Measurements from ENCODE around the gene TMEM120B.

TMEM120B gene

DNA sequence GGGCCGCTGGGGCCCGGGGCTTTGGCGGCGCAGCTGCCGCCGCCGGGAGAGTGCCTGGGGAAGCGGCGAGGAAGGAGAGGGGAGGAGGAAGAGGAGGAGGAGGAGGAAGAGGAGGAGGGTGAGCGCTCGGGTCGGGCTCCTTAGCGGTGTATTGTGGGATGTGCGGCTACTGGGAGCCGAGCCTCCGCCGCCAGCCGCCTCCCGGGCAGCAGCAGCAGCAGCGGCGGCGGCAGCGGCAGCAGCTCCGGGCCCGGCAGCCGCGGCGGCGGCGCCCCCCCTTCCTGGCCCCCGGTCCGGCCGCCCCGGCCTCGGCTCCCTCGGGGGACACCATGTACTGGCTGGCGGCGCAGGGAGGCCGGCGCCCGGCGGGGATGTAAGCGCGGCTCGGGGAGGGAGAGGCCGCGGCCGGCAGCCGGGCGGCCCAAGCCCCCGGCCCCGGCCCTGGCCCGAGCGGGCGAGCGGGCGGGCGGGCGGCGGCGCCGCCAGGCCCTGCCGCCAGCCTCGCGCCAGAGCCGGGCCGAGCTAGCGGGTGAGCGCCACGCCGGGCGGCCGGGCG, 91.4 kb downstream of the TMEM120B start, which contains the start of gene SETD1B:
Gene SETD1B (plus strand): TSS at position 149 of the 556 bp plus-strand sequence. CDS start 729 bp downstream, outside the sequence.
- DNase-seq (ENCODE audit: extremely low spot score) = no peak
- POLR2A ChIA-PET = interaction anchor here (0.6 to 2.9 kb wide), 7 partner anchors 8 to 117 kb away, joined by 3 to 14 read pairs (median 5); partner anchors contain the start of genes PSMD9, RHOF and TMEM120B
- CTCF ChIA-PET = interaction anchor here (1.7 kb wide), 1 partner anchor 10 kb away, joined by 10 read pairs; the partner anchor contains the start of gene RHOF
- TF ChIP-seq BHLHE40 (IDR thresholded peaks at IDR 0.05; ENCODE audit: borderline replicate concordance) (no peak), NFRKB (IDR thresholded peaks at IDR 0.05) (no peak), FOXM1 (IDR thresholded peaks at IDR 0.05; ENCODE audit: borderline replicate concordance) (peak; percentile 63; the same call in 1 of the 2 replicates), ZNF384 (IDR thresholded peaks at IDR 0.05) (no peak)
- TF ChIP-seq, protein P1, sequence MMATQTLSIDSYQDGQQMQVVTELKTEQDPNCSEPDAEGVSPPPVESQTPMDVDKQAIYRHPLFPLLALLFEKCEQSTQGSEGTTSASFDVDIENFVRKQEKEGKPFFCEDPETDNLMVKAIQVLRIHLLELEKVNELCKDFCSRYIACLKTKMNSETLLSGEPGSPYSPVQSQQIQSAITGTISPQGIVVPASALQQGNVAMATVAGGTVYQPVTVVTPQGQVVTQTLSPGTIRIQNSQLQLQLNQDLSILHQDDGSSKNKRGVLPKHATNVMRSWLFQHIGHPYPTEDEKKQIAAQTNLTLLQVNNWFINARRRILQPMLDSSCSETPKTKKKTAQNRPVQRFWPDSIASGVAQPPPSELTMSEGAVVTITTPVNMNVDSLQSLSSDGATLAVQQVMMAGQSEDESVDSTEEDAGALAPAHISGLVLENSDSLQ (IDR thresholded peaks at IDR 0.05) = no peak

DNA sequence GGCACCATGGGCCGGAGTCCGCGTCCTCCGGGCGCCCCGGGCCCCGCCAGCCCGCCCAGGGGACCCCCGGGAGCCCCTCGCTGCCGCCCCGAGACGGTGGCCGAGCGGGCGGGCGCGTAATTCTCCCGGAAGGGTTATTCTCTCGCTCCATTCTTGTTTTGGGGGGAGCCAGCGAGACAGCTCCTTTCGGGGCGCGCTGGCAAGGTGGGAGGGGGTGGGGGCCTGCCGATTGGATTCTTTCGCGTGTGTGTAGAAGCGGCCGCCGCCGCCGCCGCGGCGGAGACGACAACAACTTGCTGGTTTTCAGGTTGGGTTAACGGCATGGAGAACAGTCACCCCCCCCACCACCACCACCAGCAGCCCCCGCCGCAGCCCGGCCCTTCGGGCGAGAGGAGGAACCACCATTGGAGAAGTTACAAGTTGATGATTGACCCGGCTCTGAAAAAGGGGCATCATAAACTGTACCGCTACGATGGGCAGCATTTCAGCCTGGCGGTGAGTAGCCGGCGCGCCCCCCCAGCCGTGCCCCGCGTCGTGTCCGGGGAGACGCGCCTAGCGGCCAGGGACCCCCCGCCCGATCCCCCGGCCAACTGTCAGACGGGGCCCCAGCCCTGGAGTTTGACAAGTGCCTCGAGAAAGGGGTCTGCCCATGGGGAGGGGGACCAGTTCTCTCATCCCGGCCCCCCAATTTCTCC, 92.0 kb downstream of the TMEM120B start:
- CTCF ChIA-PET = interaction anchor here (5.0 kb wide), 1 partner anchor 9 kb away, joined by 54 read pairs; the partner anchor contains the start of gene RHOF
- TF ChIP-seq FOXM1 (IDR thresholded peaks at IDR 0.05; ENCODE audit: borderline replicate concordance) (no peak), ARNT (IDR thresholded peaks at IDR 0.05) (no peak), ELF4 (IDR thresholded peaks at IDR 0.05) (no peak), ZNF384 (IDR thresholded peaks at IDR 0.05) (no peak), L3MBTL2 (conservative IDR thresholded peaks at IDR 0.05) (no peak), SUZ12 (IDR thresholded peaks at IDR 0.05) (no peak), CTBP1 (IDR thresholded peaks at IDR 0.05; ENCODE audit: borderline replicate concordance) (no peak), FOXA1 (IDR thresholded peaks at IDR 0.05) (no peak), FOXK2 (IDR thresholded peaks at IDR 0.05) (no peak), HDGF (IDR thresholded peaks at IDR 0.05; ENCODE audit: borderline replicate concordance) (no peak), NFRKB (IDR thresholded peaks at IDR 0.05) (no peak), SP1 (IDR thresholded peaks at IDR 0.05) (no peak), TARDBP (IDR thresholded peaks at IDR 0.05) (no peak), LEF1 (IDR thresholded peaks at IDR 0.05; ENCODE audit: borderline replicate concordance) (no peak), BHLHE40 (IDR thresholded peaks at IDR 0.05; ENCODE audit: borderline replicate concordance) (no peak)
- TF ChIP-seq, protein P1 (IDR thresholded peaks at IDR 0.05) = no peak
- no peak for DNase-seq (ENCODE audit: extremely low spot score)
- POLR2A ChIA-PET = interaction anchor here (0.6 to 8.0 kb wide), 3 partner anchors 8 to 10 kb away, joined by 4 to 125 read pairs (median 14); partner anchors contain the start of gene RHOF

DNA sequence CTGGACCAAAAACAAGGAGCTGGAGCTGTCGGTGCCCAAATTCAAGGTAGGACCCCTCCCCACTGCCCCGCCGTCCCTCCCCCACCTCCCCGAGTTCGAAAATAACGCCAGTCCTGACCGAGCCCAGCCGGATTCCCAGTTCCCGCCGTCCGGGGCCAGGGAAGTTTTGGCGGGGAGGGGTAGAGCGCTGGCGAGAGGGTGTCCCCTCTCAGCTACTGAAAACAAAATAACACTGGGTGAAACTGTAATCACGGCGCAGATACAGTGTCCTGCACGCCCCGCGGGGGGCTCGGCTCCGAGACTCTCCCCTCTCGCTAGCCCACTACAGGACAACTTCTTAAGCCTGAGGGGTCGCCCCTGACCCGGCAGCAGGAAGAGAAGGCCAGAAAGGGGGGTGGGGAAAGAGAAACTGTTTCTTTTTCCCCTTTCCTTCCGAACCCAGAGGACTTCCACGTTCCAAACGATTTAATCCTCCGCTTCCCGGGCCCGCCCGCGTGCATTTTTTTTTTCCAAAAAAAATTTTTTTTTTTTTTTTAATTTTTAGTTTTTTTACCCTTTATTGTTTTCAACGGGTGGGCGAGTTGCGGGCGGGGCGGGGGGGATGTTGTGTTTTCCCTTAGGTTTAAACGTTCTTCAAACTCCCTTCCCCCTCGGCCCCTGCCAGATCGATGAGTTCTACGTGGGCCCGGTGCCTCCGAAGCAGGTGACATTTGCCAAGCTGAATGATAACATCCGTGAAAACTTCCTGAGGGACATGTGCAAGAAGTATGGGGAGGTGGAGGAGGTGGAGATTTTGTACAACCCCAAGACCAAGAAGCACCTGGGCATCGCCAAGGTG, 92.8 kb downstream of the TMEM120B start:
- DNase-seq (ENCODE audit: extremely low spot score) = no peak
- POLR2A ChIA-PET = interaction anchor here (8.0 kb wide), 1 partner anchor 9 kb away, joined by 125 read pairs; the partner anchor contains the start of gene RHOF
- TF ChIP-seq L3MBTL2 (conservative IDR thresholded peaks at IDR 0.05) (0 out of 2 replicates have a peak, but pooled peaks have one; percentile 21), FOXK2 (IDR thresholded peaks at IDR 0.05) (no peak)
- CTCF ChIA-PET = interaction anchor here (0.5 to 5.0 kb wide), 2 partner anchors 9 to 449 kb away, joined by 4 to 54 read pairs; partner anchors contain the start of gene RHOF

DNA sequence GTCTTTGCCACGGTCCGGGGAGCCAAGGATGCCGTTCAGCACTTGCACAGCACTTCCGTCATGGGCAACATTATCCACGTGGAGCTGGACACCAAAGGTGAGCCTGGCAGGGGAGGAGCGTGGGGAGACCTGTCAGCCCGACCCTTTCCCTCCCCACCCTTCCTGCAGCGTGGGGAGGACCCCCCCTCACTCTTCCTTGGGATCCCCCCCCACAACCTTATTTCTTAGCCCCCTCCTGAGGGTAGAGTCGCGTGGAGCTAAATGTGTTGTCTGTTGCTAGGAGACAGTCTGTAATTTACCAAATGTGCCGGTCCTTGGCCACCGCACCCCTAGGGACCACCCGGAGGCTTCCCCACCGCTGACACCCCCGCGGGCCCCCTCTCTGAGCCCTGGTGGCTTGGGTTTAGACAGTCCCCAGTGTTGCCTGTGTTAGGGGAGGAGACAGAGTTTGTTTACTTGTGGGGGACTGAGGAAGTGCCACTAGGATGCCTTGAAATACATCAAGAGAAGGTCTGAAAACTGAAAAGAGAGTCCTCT, 93.5 kb downstream of the TMEM120B start:
- DNase-seq (ENCODE audit: extremely low spot score) = no peak
- TF ChIP-seq TARDBP (IDR thresholded peaks at IDR 0.05) (no peak), CTBP1 (IDR thresholded peaks at IDR 0.05; ENCODE audit: borderline replicate concordance) (no peak), HDGF (IDR thresholded peaks at IDR 0.05; ENCODE audit: borderline replicate concordance) (no peak), ARNT (IDR thresholded peaks at IDR 0.05) (no peak), FOXK2 (IDR thresholded peaks at IDR 0.05) (no peak), FOXA1 (IDR thresholded peaks at IDR 0.05) (no peak), ELF4 (IDR thresholded peaks at IDR 0.05) (no peak), LEF1 (IDR thresholded peaks at IDR 0.05; ENCODE audit: borderline replicate concordance) (no peak), NFRKB (IDR thresholded peaks at IDR 0.05) (no peak)
- TF ChIP-seq, protein P1 (IDR thresholded peaks at IDR 0.05) = no peak
- CTCF ChIA-PET = interaction anchor here (0.5 to 5.0 kb wide), 2 partner anchors 10 to 450 kb away, joined by 4 to 54 read pairs; partner anchors contain the start of gene RHOF
- POLR2A ChIA-PET = interaction anchor here (1.4 to 8.0 kb wide), 2 partner anchors 9 to 82 kb away, joined by 4 to 125 read pairs; partner anchors contain the start of genes PSMD9 and RHOF
